OCI-LY7 (cell line): ENCODE measurements around the gene TSHZ3. TPM values are rescaled to one million over a fixed set of nuclear protein-coding genes. Genes with fewer than 3 reads are reported as not detected.

Source experiments
- BruUV-seq: library from RNA; stranded (reverse); fragments of 400-500 nt; replicated peaks from 2 replicates; lab custom pipeline; 2021; lab: Mats Ljungman, UMichigan
- CTCF ChIA-PET: fragments of 300-600 bp; sonication (Branson Sonifier 250); formaldehyde crosslinking; loops from one replicate; lab custom pipeline; 2022; ENCODE audit warnings: antibody characterized with exemption; ENCODE audit not compliant: unreplicated experiment; lab: Charles Lee
- POLR2A ChIA-PET: fragments of 300-600 bp; sonication (Branson Sonifier 250); formaldehyde crosslinking; loops from one replicate; lab custom pipeline; 2022; ENCODE audit warnings: antibody characterized with exemption; lab: Charles Lee
- DNase-seq: peaks from one replicate; pipeline ENCODE4 v3.0.0-alpha.2; 2015; ENCODE audit warnings: low spot score
- H2AFZ ChIP-seq: fragments of 200-600 bp; sonication (generic), shearing (Covaris generic); 2 replicates; pipeline ENCODE4 v1.6.1; 2014; ENCODE audit warnings: mild to moderate bottlenecking, antibody characterized with exemption, low read length, moderate library complexity
- H3K27ac ChIP-seq: fragments of 200-600 bp; sonication (generic); 2 replicates; pipeline ENCODE4 v1.5.1; 2014; ENCODE audit warnings: mixed run types, low read depth, mild to moderate bottlenecking, moderate library complexity, low read length, inconsistent platforms; ENCODE audit not compliant: poor library complexity, severe bottlenecking
- H3K36me3 ChIP-seq: fragments of 200-600 bp; sonication (generic); 2 replicates; pipeline ENCODE4 v1.6.1; 2014; ENCODE audit warnings: mild to moderate bottlenecking, antibody characterized with exemption, low read length, moderate library complexity, mixed read lengths; ENCODE audit not compliant: insufficient read depth
- H3K4me1 ChIP-seq: fragments of 200-600 bp; sonication (generic); 2 replicates; pipeline ENCODE4 v1.5.1; 2014; ENCODE audit warnings: mild to moderate bottlenecking, low read length; ENCODE audit not compliant: insufficient read depth, poor library complexity, severe bottlenecking
- H3K4me2 ChIP-seq: fragments of 200-600 bp; sonication (generic); 2 replicates; pipeline ENCODE4 v1.6.1; 2014; ENCODE audit warnings: mild to moderate bottlenecking, low read length
- H3K4me3 ChIP-seq: fragments of 200-600 bp; sonication (generic); 2 replicates; pipeline ENCODE4 v1.5.1; 2014; ENCODE audit warnings: mild to moderate bottlenecking, low read depth, low read length; ENCODE audit not compliant: poor library complexity, severe bottlenecking
- H3K79me2 ChIP-seq: fragments of 200-600 bp; sonication (generic); 2 replicates; pipeline ENCODE4 v1.6.1; 2016; ENCODE audit warnings: low read depth, mild to moderate bottlenecking, low read length, moderate library complexity, mixed read lengths; ENCODE audit not compliant: insufficient read depth
- H3K9me2 ChIP-seq: fragments of 200-600 bp; sonication (generic); 2 replicates; pipeline ENCODE4 v1.6.1; 2016; ENCODE audit warnings: mild to moderate bottlenecking, low read length, mixed read lengths; ENCODE audit not compliant: insufficient read depth
- H3K9me3 ChIP-seq: fragments of 200-600 bp; sonication (generic); 2 replicates; pipeline ENCODE4 v1.6.1; 2014; ENCODE audit warnings: mild to moderate bottlenecking, mixed run types, low read length, mixed read lengths
- H4K20me1 ChIP-seq: fragments of 200-600 bp; sonication (generic); 2 replicates; pipeline ENCODE4 v1.6.1; 2014; ENCODE audit warnings: mild to moderate bottlenecking, antibody characterized with exemption, low read length, moderate library complexity, mixed read lengths; ENCODE audit not compliant: insufficient read depth
- CTCF ChIP-seq: fragments of 200-600 bp; sonication (generic); conservative IDR thresholded peaks from 2 replicates; pipeline ENCODE4 v1.5.1; 2014; ENCODE audit warnings: mild to moderate bottlenecking, antibody characterized with exemption, low read length, moderate library complexity, mixed read lengths
- EZH2phosphoT487 ChIP-seq: fragments of 200-600 bp; sonication (generic); IDR thresholded peaks from 2 replicates; pipeline ENCODE4 v1.6.1; 2018; ENCODE audit warnings: low read depth, borderline replicate concordance, mild to moderate bottlenecking, mixed run types, antibody characterized with exemption, low read length, moderate library complexity, mixed read lengths
- intact Hi-C: fragments of 100-400 bp; cut with micrococcal nuclease; formaldehyde crosslinking; loops from one replicate; pipeline ENCODE4 v1.10.0; 2022; ENCODE audit not compliant: unreplicated experiment
- total RNA-seq, 2 experiments: library from RNA; depleted of rRNA in 1 of 2; stranded (reverse); fragments of >200 nt in 1 of 2; shearing (Covaris generic) in 1 of 2; gene quantifications; 2 replicates each; pipeline ENCODE4 v1.2.3, GENCODE V29; 2014 to 2022

TSHZ3 gene
- total RNA-seq, 2 experiments from 2014 or later = not detected

DNA sequence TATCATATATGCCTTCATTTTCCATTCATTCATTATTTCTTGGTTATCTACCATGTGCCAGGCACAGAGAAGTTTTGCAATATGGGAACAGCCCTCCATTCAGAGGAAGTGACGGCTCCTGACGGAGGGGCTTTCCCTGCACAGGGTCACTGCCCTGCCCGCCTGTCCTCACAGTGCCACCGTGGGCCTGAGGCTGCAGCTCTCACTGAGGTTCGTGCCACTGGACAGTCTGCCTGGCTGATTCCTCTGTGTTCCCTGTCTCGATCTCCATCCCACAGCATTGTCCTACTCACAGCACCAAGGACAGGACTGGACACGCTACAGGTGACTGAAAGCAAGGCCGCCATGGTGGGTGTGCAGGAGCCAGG is 92.7 kb downstream of the TSHZ3 start:
- Histone ChIP-seq H2AFZ (no peak overlapping the region), H3K4me3 (no peak overlapping the region), H3K4me1 (no peaks in the 10 kb centered on the region), H3K4me2 (no peak overlapping the region), H4K20me1 (no peaks in the 10 kb centered on the region), H3K79me2 (no peaks in the 10 kb centered on the region), H3K9me3 (no peaks in the 10 kb centered on the region), H3K27ac (no peak overlapping the region), H3K9me2 (no peaks in the 10 kb centered on the region), H3K36me3 (no peaks in the 10 kb centered on the region)
- no TSS peak for BruUV-seq
- TF ChIP-seq CTCF (no peak), EZH2phosphoT487 (no peak)
- ChIA-PET POLR2A (no interaction called here), CTCF (interaction anchor here (0.7 kb wide), 1 partner anchor 737 kb away, joined by 3 read pairs; no protein-coding TSS in a partner anchor)
- intact Hi-C loops = no loop called here
- DNase-seq = no peak

- DNase-seq = no peak
- no peak overlapping the region for H3K4me2 ChIP-seq
- H3K9me2 ChIP-seq = no peaks in the 10 kb centered on the region
- CTCF ChIA-PET = interaction anchor here (0.7 kb wide), 1 partner anchor 737 kb away, joined by 3 read pairs; no protein-coding TSS in a partner anchor
- H3K79me2 ChIP-seq = no peaks in the 10 kb centered on the region
- H3K9me3 ChIP-seq = no peaks in the 10 kb centered on the region
- TF ChIP-seq EZH2phosphoT487 (no peak), CTCF (no peak)
- POLR2A ChIA-PET = interaction anchor here (0.6 kb wide), 1 partner anchor 11 kb away, joined by 3 read pairs; no protein-coding TSS in a partner anchor
- no peak overlapping the region for H2AFZ ChIP-seq
- H3K36me3 ChIP-seq = no peaks in the 10 kb centered on the region
- H3K4me1 ChIP-seq = no peaks in the 10 kb centered on the region
- no peaks in the 10 kb centered on the region for H4K20me1 ChIP-seq
- no peak overlapping the region for H3K4me3 ChIP-seq
- BruUV-seq = no TSS peak
- intact Hi-C loops = no loop called here
- no peak overlapping the region for H3K27ac ChIP-seq
Measured at GRCh38 chr19:31255831-31256592, 93.2 kb downstream of the TSHZ3 start.

- no peaks in the 10 kb centered on the region for H4K20me1 ChIP-seq
- H3K9me2 ChIP-seq = no peaks in the 10 kb centered on the region
- no peaks in the 10 kb centered on the region for H3K36me3 ChIP-seq
- CTCF ChIA-PET = no interaction called here
- no peak overlapping the region for H3K4me3 ChIP-seq
- no peak overlapping the region for H3K27ac ChIP-seq
- H2AFZ ChIP-seq = no peak overlapping the region
- H3K79me2 ChIP-seq = no peaks in the 10 kb centered on the region
- no TSS peak for BruUV-seq
- no peaks in the 10 kb centered on the region for H3K4me1 ChIP-seq
- intact Hi-C loops = no loop called here
- no peaks in the 10 kb centered on the region for H3K9me3 ChIP-seq
- TF ChIP-seq CTCF (no peak), EZH2phosphoT487 (no peak)
- POLR2A ChIA-PET = interaction anchor here (0.6 kb wide), 1 partner anchor 10 kb away, joined by 3 read pairs; no protein-coding TSS in a partner anchor
- DNase-seq = no peak
- H3K4me2 ChIP-seq = no peak overlapping the region
Measured at GRCh38 chr19:31255174-31255799, 93.9 kb downstream of the TSHZ3 start.
